LoVo (cell line): ENCODE results near the gene IL31.

Experiments
- DNase-seq: peaks from one replicate; pipeline ENCODE4 v3.0.0-alpha.2; 2016; ENCODE audit warnings: low spot score

IL31 gene

GRCh38 chr12:122128481-122128880, 45.5 kb downstream of the IL31 start:
- DNase-seq = no peak

GRCh38 chr12:122127839-122128238, 46.2 kb downstream of the IL31 start:
- no peak for DNase-seq

GRCh38 chr12:122126713-122127597, 47.1 kb downstream of the IL31 start:
- DNase-seq = no peak

GRCh38 chr12:122126342-122126635, 47.7 kb downstream of the IL31 start:
- DNase-seq = no peak

- no peak for DNase-seq
Observed at GRCh38 chr12:122125452-122126341, 48.3 kb downstream of the IL31 start.

GRCh38 chr12:122124370-122124769, 49.7 kb downstream of the IL31 start:
- no peak for DNase-seq

GRCh38 chr12:122123761-122124145, 50.3 kb downstream of the IL31 start:
- DNase-seq = no peak

- DNase-seq = peak; percentile 65
Observed at GRCh38 chr12:122123051-122123760, 50.8 kb downstream of the IL31 start.
